Heart left ventricle (tissue), 13 donors: Measurements from ENCODE around the gene SMAD9.

Experiments used
- POLR2A ChIP-seq, 2 donors: fragments of 450-650 bp; IDR thresholded peaks; one replicate each; pipeline ENCODE4 v1.6.1; 2017; ENCODE audit warnings: antibody characterized with exemption in 2 of 2, mild to moderate bottlenecking in 2 of 2, moderate library complexity in 2 of 2
- TF ChIP-seq, protein P1 (sequence below), 12 donors: fragments of 200-600 bp; sonication (generic) in 4 of 12; IDR thresholded peaks; one replicate each; pipeline versions ENCODE4 v1.5.0 to v1.8.0; 2018 to 2022; ENCODE audit warnings: antibody characterized with exemption in 12 of 12, mild to moderate bottlenecking in 5 of 12
- donor health status: ischemic (EF 13 %, LVEDD 7.1; RV severe dilation, severe dysfunction).
- donor health status: DM: no; HTN: yes; CAD: no.
- donor health status: DM: no; HTN: no; CAD: no.
- donor health status: ischemic (EF 25% LVEDD 6.9; RV normal size, moderate dysfunction).
- donor health status: ischemic (EF 25% LVEDD 5.7; RV mildly dilated, moderate dysfunction).
- donor health status: ischemic (EF 35%, LVEDD 5.7; RV mildly dilated, moderate dysfunction).
- donor health status: nonischemic (EF 11% LVEDD 7.7; RV severe dilation, severe dysfunction).
- donor health status: DM: yes; HTN: yes; CAD: no.
- donor health status: PGD.
- donor health status: ischemic (EF 29% LVEDD 5.4; RV normal size, mild dysfunction).
- donor health status: nonischemic (EF 23%, LVEDD 6.1; RV moderate dilation, normal function).

DNA sequence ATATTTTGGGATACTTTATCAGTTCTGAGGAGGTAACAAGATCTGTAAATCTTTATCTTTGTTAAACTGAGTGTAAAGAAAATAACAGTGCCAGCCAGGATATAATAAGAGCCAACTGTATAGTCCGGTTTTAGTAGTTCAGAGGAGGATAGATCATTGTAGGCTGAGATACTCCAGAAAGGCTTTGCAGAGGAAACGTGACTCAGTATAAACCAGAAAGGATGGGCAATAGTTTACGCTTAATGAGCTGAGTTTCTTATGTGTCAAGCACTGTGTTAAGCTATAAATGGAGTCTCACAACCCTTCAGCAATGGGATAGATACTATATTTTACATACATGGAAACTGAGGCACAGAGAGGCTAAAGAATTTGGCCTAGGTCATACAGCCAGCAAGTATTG lies 97.3 kb downstream of the SMAD9 start:
- TF ChIP-seq, protein P1, sequence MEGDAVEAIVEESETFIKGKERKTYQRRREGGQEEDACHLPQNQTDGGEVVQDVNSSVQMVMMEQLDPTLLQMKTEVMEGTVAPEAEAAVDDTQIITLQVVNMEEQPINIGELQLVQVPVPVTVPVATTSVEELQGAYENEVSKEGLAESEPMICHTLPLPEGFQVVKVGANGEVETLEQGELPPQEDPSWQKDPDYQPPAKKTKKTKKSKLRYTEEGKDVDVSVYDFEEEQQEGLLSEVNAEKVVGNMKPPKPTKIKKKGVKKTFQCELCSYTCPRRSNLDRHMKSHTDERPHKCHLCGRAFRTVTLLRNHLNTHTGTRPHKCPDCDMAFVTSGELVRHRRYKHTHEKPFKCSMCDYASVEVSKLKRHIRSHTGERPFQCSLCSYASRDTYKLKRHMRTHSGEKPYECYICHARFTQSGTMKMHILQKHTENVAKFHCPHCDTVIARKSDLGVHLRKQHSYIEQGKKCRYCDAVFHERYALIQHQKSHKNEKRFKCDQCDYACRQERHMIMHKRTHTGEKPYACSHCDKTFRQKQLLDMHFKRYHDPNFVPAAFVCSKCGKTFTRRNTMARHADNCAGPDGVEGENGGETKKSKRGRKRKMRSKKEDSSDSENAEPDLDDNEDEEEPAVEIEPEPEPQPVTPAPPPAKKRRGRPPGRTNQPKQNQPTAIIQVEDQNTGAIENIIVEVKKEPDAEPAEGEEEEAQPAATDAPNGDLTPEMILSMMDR (IDR thresholded peaks at IDR 0.05) = no peak
- no peak for TF ChIP-seq POLR2A (IDR thresholded peaks at IDR 0.05)
